Regular cardiac myocyte (primary cell): ENCODE results near the gene EMC1. TPM values are rescaled to one million over a fixed set of nuclear protein-coding genes. Genes with fewer than 3 reads are reported as not detected.

Experiments used
- total RNA-seq: library from RNA; depleted of rRNA; stranded (reverse); fragments of >200 nt; gene quantifications from 2 replicates; pipeline ENCODE4 v1.2.3, GENCODE V29; 2014

The EMC1 gene
- 82.9 and 83.0 TPM in 2 replicates for total RNA-seq

GRCh38 chr1:19251305-19252196 is at the start of gene EMC1, which contains the start of gene MRTO4:
TSS of gene EMC1 (minus strand) at chr1:19251524. CDS start at chr1:19251509, 15 bp downstream.
TSS of gene MRTO4 (plus strand) at chr1:19251805. CDS start at chr1:19251836, 31 bp downstream.

GRCh38 chr1:19288324-19289241 is 37.3 kb upstream of the EMC1 start, which contains the start of gene AKR7A3:
TSS of gene AKR7A3 (minus strand) at chr1:19288770. CDS start at chr1:19288709, 61 bp downstream.

GRCh38 chr1:19209990-19210771 is 41.1 kb downstream of the EMC1 start, which contains the start of gene UBR4:
TSS of gene UBR4 (minus strand) at chr1:19210266. CDS start at chr1:19210248, 18 bp downstream.

Other genes with a start within 250 kb of the EMC1 start
- 70.2 and 92.2 TPM in 2 replicates for gene UBR4, start 41.3 kb downstream of the EMC1 start, total RNA-seq
- 21.7 and 58.5 TPM in 2 replicates for gene MRTO4, start 281 bp upstream of the EMC1 start, total RNA-seq
- 0.19 and 0.28 TPM in 2 replicates for gene AKR7A3, start 37.2 kb upstream of the EMC1 start, total RNA-seq
- 44.8 and 55.8 TPM in 2 replicates for gene AKR7A2, start 60.6 kb upstream of the EMC1 start, total RNA-seq
- 12.7 TPM in 2 replicates for gene SLC66A1, start 60.8 kb upstream of the EMC1 start, total RNA-seq
- gene CAPZB, start 234.0 kb upstream of the EMC1 start, total RNA-seq = 122 and 145 TPM in 2 replicates